NCI-H1930 (cell line): Measurements from ENCODE around the gene FAAP20.
"Not testable (repeated sequence)": the region's sequence is repeated elsewhere in the genome, so short reads cannot be mapped to it uniquely, and the experiment has no call there.

Source experiments
- DNase-seq, 2 experiments: peaks; one replicate each; lab custom pipeline; 2025; lab: John Stamatoyannopoulos, UW

Gene FAAP20

DNA sequence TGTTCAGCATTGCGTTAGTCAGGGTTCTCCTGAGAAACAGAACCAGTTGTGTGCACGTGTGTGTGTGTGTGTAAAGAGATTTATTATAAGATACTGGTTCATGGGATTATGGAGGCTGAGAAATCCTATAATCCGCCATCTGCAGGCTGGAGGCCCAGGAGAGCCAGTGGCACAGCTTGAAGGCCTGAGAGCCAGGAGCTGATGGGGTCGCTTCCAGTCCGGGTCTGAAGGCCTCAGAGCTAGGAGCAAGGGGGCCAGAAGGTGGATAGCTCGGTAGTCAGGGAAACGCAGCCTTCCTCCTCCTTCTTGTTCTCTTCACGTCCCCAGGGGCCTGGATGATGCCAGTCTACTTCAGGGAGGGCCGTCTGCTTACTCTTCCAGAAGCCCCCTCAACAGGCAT is 37.7 kb downstream of the FAAP20 start:
- DNase-seq = no peak

DNA sequence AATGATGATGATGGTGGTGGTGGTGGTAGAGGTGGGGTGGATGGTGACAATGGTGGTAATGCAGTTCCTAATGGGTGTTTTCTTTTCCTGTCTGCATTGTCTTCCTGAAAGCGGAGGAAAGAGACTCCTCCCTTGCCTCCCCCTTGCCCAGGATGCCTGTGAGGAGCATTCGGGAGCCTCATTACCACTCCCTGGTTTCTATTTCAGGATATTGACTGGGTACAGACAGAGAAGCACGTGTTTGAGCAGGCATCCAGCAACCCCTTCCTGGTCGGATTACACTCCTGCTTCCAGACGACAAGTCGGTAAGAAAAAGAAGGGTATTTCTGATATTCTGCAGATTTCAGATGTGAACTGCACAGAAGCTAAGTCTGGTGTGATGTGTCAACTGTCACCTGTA is 38.8 kb downstream of the FAAP20 start:
- DNase-seq = no peak

GRCh38 chr1:2155147-2155598 is 39.4 kb downstream of the FAAP20 start:
- no peak for DNase-seq

DNA sequence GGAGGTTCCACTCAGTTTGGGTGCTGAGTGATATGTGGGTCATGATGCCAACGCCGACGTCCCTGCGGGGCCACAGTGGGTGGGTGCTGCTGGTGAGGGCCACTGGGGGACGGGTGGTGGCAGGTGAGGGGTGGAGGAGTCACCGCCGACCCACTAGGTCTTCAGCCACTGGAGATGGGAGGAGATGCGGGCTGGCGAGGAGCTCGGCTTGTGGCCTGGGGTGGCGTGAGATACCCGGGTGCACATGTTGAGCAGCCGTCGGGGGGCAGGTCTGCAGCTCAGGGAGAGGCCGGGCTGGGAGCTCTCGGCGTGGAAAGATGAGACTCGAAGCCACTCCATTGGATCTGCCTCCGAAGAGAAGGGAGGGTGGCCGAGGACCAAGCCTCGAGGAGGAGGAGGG is 40.5 kb downstream of the FAAP20 start:
- DNase-seq = no peak

DNA sequence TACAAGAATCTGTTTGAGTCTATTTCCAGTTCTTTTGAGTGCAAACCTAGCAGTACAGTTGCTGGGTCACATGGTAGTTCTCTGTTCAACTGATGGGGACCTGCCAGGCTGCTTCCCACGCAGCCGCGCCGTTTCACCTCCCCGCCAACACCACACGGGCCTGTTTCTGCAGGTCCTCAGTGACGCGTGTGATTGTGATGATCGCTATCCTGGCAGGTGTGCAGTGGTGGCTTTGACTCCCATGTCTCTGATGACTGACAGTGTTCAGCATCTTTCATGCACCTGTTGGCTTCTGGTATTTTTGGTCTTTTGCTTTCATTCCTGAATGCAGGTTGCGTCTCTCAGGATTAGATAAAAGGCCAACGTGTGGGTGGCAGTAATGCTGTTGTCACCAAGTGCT is 41.6 kb downstream of the FAAP20 start:
- DNase-seq = no peak

DNA sequence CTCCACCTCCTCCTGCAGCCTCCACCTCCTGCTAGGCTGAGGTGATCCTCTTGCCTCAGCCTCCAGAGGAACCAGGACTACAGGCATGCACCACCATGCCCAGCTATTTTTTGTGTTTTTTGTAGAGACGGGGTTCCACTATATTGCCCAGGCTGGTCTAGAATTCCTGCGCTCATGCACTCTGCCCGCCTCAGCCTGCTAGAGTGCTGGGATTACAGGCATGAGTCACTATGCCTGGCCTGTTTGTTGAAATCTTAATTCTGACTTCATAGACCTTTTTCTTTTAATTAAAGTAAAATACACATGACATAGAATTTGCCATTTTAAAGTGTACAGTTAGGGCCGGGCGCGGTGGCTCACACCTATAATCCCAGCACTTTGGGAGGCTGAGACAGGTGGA is 42.7 kb downstream of the FAAP20 start:
- DNase-seq = no peak

GRCh38 chr1:2151252-2151651 is 43.3 kb downstream of the FAAP20 start:
- no peak for DNase-seq

GRCh38 chr1:2150801-2151200 is 43.8 kb downstream of the FAAP20 start:
- no peak for DNase-seq

DNA sequence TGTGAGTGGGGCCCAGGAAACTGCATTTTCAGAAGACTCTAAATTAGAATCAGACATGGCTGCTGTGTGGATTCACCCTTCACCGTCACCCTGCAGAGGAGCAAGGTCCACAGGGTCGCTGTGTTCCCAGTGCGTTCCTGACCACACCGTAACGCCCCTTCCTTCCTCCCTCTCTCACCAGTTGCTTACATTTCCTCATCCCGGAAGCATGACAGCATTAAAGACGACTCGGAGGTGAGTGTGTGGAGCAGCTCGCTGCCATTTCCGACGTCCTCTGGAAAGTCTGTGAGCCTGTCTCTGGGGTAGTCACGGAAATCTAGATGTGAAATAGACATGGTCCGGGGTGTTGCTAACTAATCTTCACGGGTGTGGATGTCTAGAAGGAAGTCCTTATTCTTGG is 45.9 kb downstream of the FAAP20 start:
- DNase-seq = no peak

GRCh38 chr1:2147869-2148268 is 46.7 kb downstream of the FAAP20 start:
- not testable (repeated sequence) for DNase-seq

- no peak for DNase-seq
Observed at GRCh38 chr1:2146836-2147517, 47.6 kb downstream of the FAAP20 start.

GRCh38 chr1:2145946-2146835 is 48.4 kb downstream of the FAAP20 start:
- DNase-seq = no peak

DNA sequence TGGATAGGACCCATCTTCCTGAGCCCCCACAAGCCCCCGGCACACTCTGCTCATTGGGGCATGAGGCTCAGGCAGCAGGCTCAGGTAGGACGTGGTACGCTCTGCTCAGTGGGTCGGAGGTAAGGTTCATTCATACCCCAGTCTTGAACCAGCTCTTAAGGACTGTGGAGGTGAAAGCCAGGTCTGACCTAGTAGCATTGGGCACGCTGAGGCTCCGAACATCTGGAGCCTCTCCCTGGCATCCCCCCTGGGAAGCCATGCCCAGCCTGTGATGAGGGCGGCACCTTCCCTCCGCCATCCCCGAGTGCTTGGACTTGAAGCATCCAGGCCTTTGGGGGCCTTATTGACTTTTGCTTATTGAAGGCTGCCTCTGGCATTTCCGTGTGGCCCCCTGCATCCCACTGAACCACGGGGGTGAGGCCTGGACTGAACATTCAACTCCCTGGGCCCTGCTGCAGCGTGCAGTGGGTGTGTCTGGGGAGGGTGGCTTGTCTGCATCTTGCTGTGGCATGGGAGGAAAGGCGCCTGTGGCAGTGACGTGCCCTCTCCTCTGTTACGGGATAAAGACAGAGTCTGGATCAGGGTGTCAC is 50.0 kb downstream of the FAAP20 start:
- DNase-seq = no peak

GRCh38 chr1:2143814-2144500 is 50.6 kb downstream of the FAAP20 start:
- no peak for DNase-seq

DNA sequence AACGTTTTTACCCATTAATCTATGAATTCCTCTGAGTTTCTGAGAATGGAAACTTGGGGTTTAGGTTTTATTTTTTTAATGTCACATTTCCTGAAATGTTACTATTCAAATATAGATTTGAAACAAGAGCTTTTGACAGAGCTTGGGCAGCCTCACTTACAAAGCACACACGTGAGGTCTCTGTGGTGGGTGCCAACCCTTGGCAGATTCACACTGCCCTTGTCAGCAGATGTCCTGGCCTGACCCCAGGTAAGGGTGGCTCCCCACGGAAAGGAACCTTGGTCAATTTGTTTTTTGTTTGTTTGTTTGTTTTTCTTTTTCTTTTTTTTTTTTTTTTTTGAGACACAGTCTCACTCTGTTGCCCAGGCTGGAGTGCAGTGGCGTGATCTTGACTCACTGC is 53.5 kb downstream of the FAAP20 start:
- DNase-seq = no peak
